IMR-90 (cell line): ENCODE data around the gene ELOVL5. TPM values are rescaled to one million over a fixed set of nuclear protein-coding genes. Genes with fewer than 3 reads are reported as not detected.

Source experiments
- ATAC-seq: fragments of 200-7000 bp; cut with Tn5 transposase; 2 replicates; pipeline ENCODE4 v1.9.1; 2020; ENCODE audit warnings: low read depth, mild to moderate bottlenecking, moderate library complexity
- BruUV-seq: library from RNA; stranded (reverse); fragments of 400-500 nt; replicated peaks from 2 replicates; lab custom pipeline; 2021; lab: Mats Ljungman, UMichigan
- CTCF ChIA-PET: fragments of 300-600 bp; formaldehyde crosslinking; extraction: SDS; loops from one replicate; lab custom pipeline; 2021; ENCODE audit warnings: antibody characterized with exemption; lab: Yijun Ruan, JAX
- POLR2A ChIA-PET: fragments of 300-600 bp; sonication (Branson Sonifier 250); formaldehyde crosslinking; loops from one replicate; lab custom pipeline; 2022; ENCODE audit warnings: antibody characterized with exemption; ENCODE audit not compliant: unreplicated experiment; lab: Charles Lee
- DNase-seq: peaks from one replicate; pipeline ENCODE4 v3.0.0; 2013
- H2AFZ ChIP-seq: replicated peaks from 2 replicates; pipeline ENCODE3; 2013; ENCODE audit warnings: low read length, mild to moderate bottlenecking; ENCODE audit not compliant: poor library complexity
- H2AK5ac ChIP-seq: 2 replicates; pipeline ENCODE4 v1.6.1; 2013; ENCODE audit warnings: low read depth, low read length, inconsistent platforms
- H2AK9ac ChIP-seq: replicated peaks from 2 replicates; pipeline ENCODE3; 2013; ENCODE audit warnings: mild to moderate bottlenecking, low read depth, low read length, moderate library complexity; ENCODE audit not compliant: poor library complexity
- H2BK120ac ChIP-seq: 2 replicates; pipeline ENCODE4 v1.6.1; 2013; ENCODE audit warnings: low read depth, low read length, inconsistent platforms
- H2BK15ac ChIP-seq: 3 replicates; pipeline ENCODE4 v1.6.1; 2013; ENCODE audit warnings: low read depth, low read length, inconsistent platforms
- H2BK20ac ChIP-seq: 2 replicates; pipeline ENCODE4 v1.6.1; 2013; ENCODE audit warnings: low read depth, mild to moderate bottlenecking, inconsistent platforms, low read length, moderate library complexity
- H2BK5ac ChIP-seq: 2 replicates; pipeline ENCODE4 v1.6.1; 2013; ENCODE audit warnings: mild to moderate bottlenecking, low read depth, low read length, inconsistent platforms; ENCODE audit not compliant: poor library complexity, severe bottlenecking
- H3K14ac ChIP-seq: replicated peaks from 2 replicates; pipeline ENCODE4 v1.6.1; 2013; ENCODE audit warnings: low read depth, low read length, inconsistent platforms
- H3K18ac ChIP-seq: 2 replicates; pipeline ENCODE4 v1.6.1; 2013; ENCODE audit warnings: low read depth, low read length, control low read depth
- H3K23ac ChIP-seq: 2 replicates; pipeline ENCODE4 v1.6.1; 2013; ENCODE audit warnings: low read depth, low read length, inconsistent platforms
- H3K27ac ChIP-seq: 2 replicates; pipeline ENCODE4 v1.5.1; 2013; ENCODE audit warnings: mild to moderate bottlenecking, control low read depth, low read length; ENCODE audit not compliant: insufficient read depth
- H3K27me3 ChIP-seq: 2 replicates; pipeline ENCODE4 v1.6.1; 2013; ENCODE audit warnings: low read length; ENCODE audit not compliant: control insufficient read depth, insufficient read depth
- H3K36me3 ChIP-seq: 2 replicates; pipeline ENCODE4 v1.6.1; 2013; ENCODE audit warnings: low read length, mixed read lengths; ENCODE audit not compliant: control insufficient read depth, insufficient read depth
- H3K4ac ChIP-seq: 2 replicates; pipeline ENCODE4 v1.6.1; 2013; ENCODE audit warnings: low read depth, low read length, inconsistent platforms
- H3K4me1 ChIP-seq: 2 replicates; pipeline ENCODE4 v1.6.1; 2013; ENCODE audit warnings: low read length, mixed read lengths; ENCODE audit not compliant: control insufficient read depth, insufficient read depth
- H3K4me2 ChIP-seq: 2 replicates; pipeline ENCODE4 v1.6.1; 2013; ENCODE audit warnings: low read depth, mild to moderate bottlenecking, control low read depth, low read length, moderate library complexity
- H3K4me3 ChIP-seq: 2 replicates; pipeline ENCODE4 v1.5.1; 2013; ENCODE audit warnings: low read depth, mild to moderate bottlenecking, control low read depth, low read length, moderate library complexity; ENCODE audit not compliant: insufficient read depth
- H3K56ac ChIP-seq: 2 replicates; pipeline ENCODE4 v1.6.1; 2013; ENCODE audit warnings: low read length, inconsistent platforms; ENCODE audit not compliant: insufficient read depth; ENCODE audit errors: extremely low read depth
- H3K79me1 ChIP-seq, 2 experiments: 2 replicates each; pipeline ENCODE4 v1.6.1; 2013; ENCODE audit warnings: low read length in 2 of 2, inconsistent platforms in 1 of 2, low read depth in 1 of 2
- H3K9ac ChIP-seq: 2 replicates; pipeline ENCODE4 v1.6.1; 2013; ENCODE audit warnings: low read depth, low read length, control low read depth
- H3K9me1 ChIP-seq: 2 replicates; pipeline ENCODE4 v1.6.1; 2013; ENCODE audit warnings: low read length, inconsistent platforms; ENCODE audit not compliant: insufficient read depth
- H3K9me3 ChIP-seq: 2 replicates; pipeline ENCODE4 v1.6.1; 2013; ENCODE audit warnings: low read length; ENCODE audit not compliant: control insufficient read depth, insufficient read depth
- H4K20me1 ChIP-seq: 2 replicates; pipeline ENCODE4 v1.6.1; 2013; ENCODE audit warnings: low read length, inconsistent platforms; ENCODE audit not compliant: insufficient read depth
- H4K5ac ChIP-seq: 2 replicates; pipeline ENCODE4 v1.6.1; 2013; ENCODE audit warnings: mild to moderate bottlenecking, low read depth, low read length, control low read depth
- H4K8ac ChIP-seq, 2 experiments: 2 replicates each; pipeline ENCODE4 v1.6.1; 2013; ENCODE audit warnings: low read depth in 2 of 2, low read length in 2 of 2, control low read depth in 1 of 2, inconsistent platforms in 1 of 2
- H4K91ac ChIP-seq: 2 replicates; pipeline ENCODE4 v1.6.1; 2013; ENCODE audit warnings: low read depth, low read length, inconsistent platforms; ENCODE audit not compliant: insufficient read depth
- CEBPB ChIP-seq: IDR thresholded peaks from 2 replicates; pipeline ENCODE4 v1.6.1; 2012; ENCODE audit warnings: low read depth, low read length, improper control_type of control experiment
- MAFK ChIP-seq: IDR thresholded peaks from 2 replicates; pipeline ENCODE4 v1.6.1; 2012; ENCODE audit warnings: low read depth, low read length, improper control_type of control experiment
- WGBS, 2 experiments: methylation state at CpG; one replicate each; pipeline versions ENCODE4 v1.1.5 to v1.1.7; 2013; ENCODE audit warnings: missing lambda C conversion rate in 2 of 2; ENCODE audit not compliant: insufficient read length in 1 of 2; ENCODE audit errors: extremely low coverage in 2 of 2; 5-methylcytosine and 5-hydroxymethylcytosine counted together
- dilution Hi-C: fragments of 300-500 bp; cut with HindIII; formaldehyde crosslinking; loops from one replicate; pipeline ENCODE4 v1.14.3; 2018; ENCODE audit warnings: low sequenced_read_pairs; ENCODE audit not compliant: unreplicated experiment
- in situ Hi-C: fragments of 300-500 bp; cut with MboI; formaldehyde crosslinking; loops from 3 replicates; pipeline ENCODE4 v1.14.3; 2019; ENCODE audit warnings: low sequenced_read_pairs, inconsistent platforms, mixed read lengths
- intact Hi-C: fragments of 100-400 bp; cut with micrococcal nuclease; formaldehyde crosslinking; loops from 2 replicates; pipeline ENCODE4 v1.10.0; 2022
- polyA plus RNA-seq, 3 experiments: library from polyadenylated mRNA; depleted of rRNA; stranded (reverse); fragments of >200 nt; gene quantifications; 2 replicates each; pipeline ENCODE4 v1.2.3, GENCODE V29; 2012; ENCODE audit warnings: low replicate concordance in 1 of 3
- total RNA-seq: library from RNA; depleted of rRNA; stranded (reverse); fragments of >200 nt; gene quantifications from 2 replicates; pipeline ENCODE4 v1.2.3, GENCODE V29; 2012
- TF ChIP-seq, protein P1 (sequence below): conservative IDR thresholded peaks from 2 replicates; pipeline ENCODE4 v1.5.1; 2012; ENCODE audit warnings: mild to moderate bottlenecking, low read depth, low read length, improper control_type of control experiment

The ELOVL5 gene
- total and polyA plus RNA-seq, 2 of the 4 experiments (the other 2 are of a cell fraction): 32.1 to 42.3 TPM

DNA sequence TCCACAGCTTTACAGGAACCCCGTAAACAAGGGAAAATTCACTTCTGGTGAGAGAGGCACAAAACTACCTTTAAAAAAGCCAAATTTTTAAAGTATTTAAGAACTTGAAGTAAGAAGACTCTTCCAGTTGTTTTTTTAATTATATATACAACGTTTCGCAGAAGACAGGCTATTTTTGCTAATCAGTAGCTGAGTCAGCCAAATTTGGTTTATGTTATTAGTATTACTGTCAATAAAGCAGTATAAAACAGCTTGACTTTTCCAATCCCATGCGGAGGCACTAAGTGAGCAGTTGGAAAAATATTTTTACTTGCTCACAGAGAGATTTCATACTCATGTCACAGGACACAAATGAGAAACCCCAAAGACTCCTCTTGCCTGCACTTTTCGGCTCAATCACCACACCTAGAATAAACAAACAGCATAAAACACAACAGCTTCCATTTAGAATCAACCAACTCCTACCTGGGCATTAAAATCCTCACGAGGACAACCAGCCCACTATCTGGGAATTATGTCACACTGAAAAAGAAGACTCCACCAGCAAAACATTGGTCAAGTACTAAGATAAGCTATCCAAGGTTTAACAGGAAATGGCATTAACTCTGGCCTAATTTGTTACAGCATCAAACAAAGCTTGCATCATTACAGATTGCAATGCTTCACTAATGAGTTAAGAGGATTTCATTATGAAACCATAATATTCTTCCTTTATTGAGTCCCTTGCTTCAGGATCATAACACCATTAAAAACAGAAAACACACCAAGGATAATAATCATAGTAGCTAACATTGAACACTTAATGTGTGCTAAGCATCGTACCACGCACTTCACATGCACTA is 26.3 kb downstream of the ELOVL5 start:
- Histone ChIP-seq H3K4me1 (peaks cover 28% of the 10 kb centered on the region), H3K9me3 (no peaks in the 10 kb centered on the region), H4K8ac (peak overlapping the region in 1 of 2 experiments; percentile 48; a peak in 2 of 4 replicates), H4K91ac (no peak overlapping the region; the same call in 1 of the 2 replicates), H3K36me3 (no peaks in the 10 kb centered on the region), H3K4me2 (peak overlapping the region; percentile 59; the same call in 1 of the 2 replicates), H3K9me1 (peaks cover 24% of the 10 kb centered on the region), H2BK15ac (no peak overlapping the region), H3K18ac (peak overlapping the region; percentile 29; the same call in 1 of the 2 replicates), H4K20me1 (peaks cover 35% of the 10 kb centered on the region), H2AFZ (no peak overlapping the region), H3K27me3 (no peaks in the 10 kb centered on the region), H3K9ac (no peak overlapping the region), H3K79me1 (peaks cover 28 to 73% of the 10 kb centered on the region in 2 experiments), H3K4ac (peak overlapping the region; percentile 10; the same call in 1 of the 2 replicates), H2BK120ac (no peak overlapping the region; the same call in 1 of the 2 replicates), H3K4me3 (no peak overlapping the region), H3K56ac (peak overlapping the region; percentile 14; the same call in 1 of the 2 replicates), H2BK5ac (peak overlapping the region; percentile 39), H3K27ac (no peak overlapping the region; the same call in 1 of the 2 replicates), H2BK20ac (no peak overlapping the region; the same call in 1 of the 2 replicates), H2AK5ac (no peak overlapping the region), H2AK9ac (no peak overlapping the region), H3K14ac (no peak overlapping the region; the same call in 1 of the 2 replicates), H4K5ac (no peak overlapping the region), H3K23ac (no peak overlapping the region)
- ChIA-PET POLR2A (no interaction called here), CTCF (interaction anchor here (0.8 to 1.9 kb wide), 3 partner anchors 13 to 23 kb away, joined by 3 to 5 read pairs (median 4); no protein-coding TSS in a partner anchor)
- in situ Hi-C loops (no loop called here), intact Hi-C loops (loop anchor here (5.0 kb wide), 1 partner anchor 385 kb away; no protein-coding TSS in a partner anchor), dilution Hi-C loops (no loop called here)
- TF ChIP-seq MAFK: peak; percentile 84
- TF ChIP-seq, protein P1, sequence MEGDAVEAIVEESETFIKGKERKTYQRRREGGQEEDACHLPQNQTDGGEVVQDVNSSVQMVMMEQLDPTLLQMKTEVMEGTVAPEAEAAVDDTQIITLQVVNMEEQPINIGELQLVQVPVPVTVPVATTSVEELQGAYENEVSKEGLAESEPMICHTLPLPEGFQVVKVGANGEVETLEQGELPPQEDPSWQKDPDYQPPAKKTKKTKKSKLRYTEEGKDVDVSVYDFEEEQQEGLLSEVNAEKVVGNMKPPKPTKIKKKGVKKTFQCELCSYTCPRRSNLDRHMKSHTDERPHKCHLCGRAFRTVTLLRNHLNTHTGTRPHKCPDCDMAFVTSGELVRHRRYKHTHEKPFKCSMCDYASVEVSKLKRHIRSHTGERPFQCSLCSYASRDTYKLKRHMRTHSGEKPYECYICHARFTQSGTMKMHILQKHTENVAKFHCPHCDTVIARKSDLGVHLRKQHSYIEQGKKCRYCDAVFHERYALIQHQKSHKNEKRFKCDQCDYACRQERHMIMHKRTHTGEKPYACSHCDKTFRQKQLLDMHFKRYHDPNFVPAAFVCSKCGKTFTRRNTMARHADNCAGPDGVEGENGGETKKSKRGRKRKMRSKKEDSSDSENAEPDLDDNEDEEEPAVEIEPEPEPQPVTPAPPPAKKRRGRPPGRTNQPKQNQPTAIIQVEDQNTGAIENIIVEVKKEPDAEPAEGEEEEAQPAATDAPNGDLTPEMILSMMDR: no peak
- peak; percentile 44; the same call in 1 of the 2 replicates for TF ChIP-seq CEBPB
- ATAC-seq (0 out of 2 replicates have a peak, but pooled peaks have one; percentile 3), DNase-seq (peak; percentile 42)
- no TSS peak for BruUV-seq
- WGBS, 2 experiments: no CpG with 5 or more reads among the region's 8 CpGs
